Bronchus fibroblast of lung (primary cell): Measurements from ENCODE around the gene RPS6KA5. TPM values are rescaled to one million over a fixed set of nuclear protein-coding genes. Genes with fewer than 3 reads are reported as not detected.

Source experiments
- total RNA-seq: library from RNA; depleted of rRNA; stranded (reverse); fragments of >200 nt; gene quantifications from 2 replicates; pipeline ENCODE4 v1.2.3, GENCODE V29; 2015

Gene RPS6KA5
- total RNA-seq, result 0.89 and 1.3 TPM in 2 replicates

DNA sequence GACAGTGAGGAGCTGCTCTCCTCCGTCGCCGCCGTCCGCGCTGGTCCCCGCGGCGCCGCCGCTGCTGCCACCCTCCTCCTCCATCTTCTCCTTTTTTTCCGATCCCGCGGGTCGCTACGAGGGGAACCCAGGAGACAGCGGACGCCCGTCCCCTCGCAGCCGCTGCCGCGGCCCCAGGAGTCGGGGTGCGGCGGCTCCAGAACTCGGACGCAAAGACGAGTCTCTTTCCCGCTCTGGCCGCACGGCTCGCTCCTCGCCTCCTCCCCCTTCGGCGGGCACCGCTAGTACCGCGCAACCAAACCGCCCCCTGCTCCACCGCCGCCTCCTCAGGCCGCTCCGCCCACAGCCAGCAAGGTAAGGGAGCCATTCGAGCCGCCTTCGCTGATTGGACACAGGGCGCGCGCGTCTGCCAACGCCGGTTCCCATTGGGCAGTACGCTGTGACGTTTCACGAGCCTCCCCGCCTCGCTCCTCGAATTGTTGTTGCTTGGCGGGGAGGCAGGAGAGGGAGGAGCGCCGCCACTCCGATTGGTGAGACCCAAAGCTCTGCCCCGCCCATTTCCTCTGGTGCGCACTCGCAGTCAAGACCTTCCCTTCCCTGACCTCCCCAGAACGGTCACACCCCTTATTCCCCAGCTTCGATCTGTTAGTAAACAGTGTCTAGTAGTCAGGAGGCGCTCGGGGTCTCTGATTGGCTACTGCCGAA, at the start of gene RPS6KA5:
Gene RPS6KA5 (minus strand): TSS at position 291 of the 705 bp plus-strand sequence. CDS start 207 bp downstream, at position 84.

DNA sequence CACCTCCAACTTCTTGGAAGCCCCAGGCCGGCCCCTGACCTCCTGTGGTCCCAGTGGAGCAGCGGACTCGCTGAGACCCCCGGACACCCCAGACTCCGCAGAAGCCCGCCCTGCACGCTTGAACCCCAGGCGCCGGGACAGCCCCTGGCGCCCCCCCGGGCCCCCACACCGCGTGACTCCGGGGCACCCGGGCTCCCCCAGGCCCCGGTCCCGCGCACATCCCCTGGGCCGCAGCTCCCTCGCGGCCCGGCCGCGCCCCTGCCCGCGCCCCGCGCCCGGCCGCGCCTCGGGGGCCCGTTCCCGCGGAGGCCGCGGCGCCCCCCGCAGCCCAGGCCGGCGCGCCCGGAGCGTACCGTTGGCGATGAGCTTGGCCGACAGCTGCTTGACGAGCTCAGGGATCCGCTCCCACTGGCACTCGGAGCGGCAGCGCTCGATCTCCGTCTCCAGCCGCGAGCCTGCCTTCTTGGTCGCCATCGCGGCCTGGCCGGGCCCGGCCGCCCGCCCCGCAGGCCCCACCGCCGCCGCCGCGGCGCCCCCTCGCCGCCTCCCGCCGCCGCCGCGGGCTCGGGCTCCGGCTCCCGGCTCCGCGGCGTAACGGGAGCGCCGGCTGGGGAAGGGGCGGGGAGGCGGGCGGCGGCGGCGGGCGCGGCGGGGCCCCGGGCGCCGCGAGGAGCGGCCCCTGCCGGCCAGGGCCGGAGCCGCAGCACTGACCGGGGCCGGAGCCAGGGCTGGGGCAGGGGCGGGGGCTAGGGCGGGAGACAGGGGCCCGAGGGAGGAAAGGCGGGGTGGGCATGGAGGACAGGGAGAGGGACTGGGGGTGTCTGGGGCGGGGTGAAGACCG, 244.4 kb downstream of the RPS6KA5 start, which contains the start of gene TTC7B:
Gene TTC7B (minus strand): TSS at position 609 of the 841 bp plus-strand sequence. CDS start 135 bp downstream, at position 474.

Other genes with a start within 250 kb of the RPS6KA5 start
- gene TTC7B, start 244.2 kb downstream of the RPS6KA5 start, total RNA-seq, result 15.8 and 18.5 TPM in 2 replicates
- gene DGLUCY, start 53.4 kb upstream of the RPS6KA5 start, total RNA-seq, result 20.3 and 21.6 TPM in 2 replicates
- 0.30 and 0.84 TPM in 2 replicates for gene GPR68, start 184.1 kb upstream of the RPS6KA5 start, total RNA-seq